ENCODE data around the gene GRIP2. TPM values are rescaled to one million over a fixed set of nuclear protein-coding genes. Genes with fewer than 3 reads are reported as not detected.

Gene GRIP2
- total and polyA plus RNA-seq, 2 donors (not counting 3 experiments of a cell fraction or from before 2014, with no cell fraction given) = not detected

GRCh38 chr3:14544282-14545250 is 4.4 kb upstream of the GRIP2 start:
- intact Hi-C loops (cut with micrococcal nuclease) = loop anchor here (5.0 kb wide), 1 partner anchor 267 kb away; no protein-coding TSS in a partner anchor
- no peak for FAIRE-seq
- CTCF ChIA-PET = interaction anchor here (1.2 to 5.9 kb wide), 4 partner anchors 10 to 341 kb away, joined by 3 to 168 read pairs (median 6); no protein-coding TSS in a partner anchor

More at GRCh38 chr3:14544282-14545250, 4.4 kb upstream of the GRIP2 start:
- dilution Hi-C loops (cut with MboI; ENCODE audit: extremely low pct_ligation_motif_present, low sequenced_read_pairs) = no loop called here
- TF ChIP-seq MAX (IDR thresholded peaks at IDR 0.05; ENCODE audit: insufficient read depth, insufficient read length) (no peak), EZH2 (IDR thresholded peaks at IDR 0.05; ENCODE audit: borderline replicate concordance, low read depth, low read length, severe bottlenecking) (no peak), JUN (IDR thresholded peaks at IDR 0.05; ENCODE audit: borderline replicate concordance, insufficient read depth, insufficient read length, low read depth) (no peak), CTCF (IDR thresholded peaks at IDR 0.05; ENCODE audit: extremely low read depth in 1 of 2, insufficient read depth in 1 of 2, low read depth in 1 of 2, low read length in 2 of 2) (no peak), GATA2 (IDR thresholded peaks at IDR 0.05; ENCODE audit: insufficient read depth, insufficient read length, low read depth, low read length) (no peak), MYC (IDR thresholded peaks at IDR 0.05; ENCODE audit: low read depth, low read length) (no peak), POLR2A (IDR thresholded peaks at IDR 0.05; ENCODE audit: low read depth, low read length) (no peak), FOS (IDR thresholded peaks at IDR 0.05; ENCODE audit: borderline replicate concordance, insufficient read depth, low read length) (no peak), POLR2AphosphoS5 (IDR thresholded peaks at IDR 0.05; ENCODE audit: insufficient read depth, low read depth, low read length) (no peak)
- H3K27me3 ChIP-seq (ENCODE audit: control insufficient read depth in 2 of 2, insufficient read depth in 2 of 2, low read length in 2 of 2) = peaks cover 0 to 3% of the 10 kb centered on the region in 2 experiments
- H4K20me1 ChIP-seq (replicated peaks; ENCODE audit: control insufficient read depth, extremely low read depth, insufficient read depth, low read length) = no peaks in the 10 kb centered on the region
- H3K36me3 ChIP-seq (ENCODE audit: control insufficient read depth in 2 of 2, extremely low read depth in 1 of 2, insufficient read depth in 2 of 2, low read length in 2 of 2) = no peaks in the 10 kb centered on the region
- POLR2A ChIA-PET = no interaction called here
- H2AFZ ChIP-seq (ENCODE audit: low read depth, low read length) = no peak overlapping the region
- H3K9me1 ChIP-seq (replicated peaks; ENCODE audit: control insufficient read depth, extremely low read depth, insufficient read depth, low read length) = no peaks in the 10 kb centered on the region
- H3K27ac ChIP-seq (ENCODE audit: insufficient read depth, low read depth, low read length) = no peak overlapping the region
- no peaks in the 10 kb centered on the region for H3K79me2 ChIP-seq (ENCODE audit: control insufficient read depth, insufficient read depth, low read length)
- H3K4me1 ChIP-seq (ENCODE audit: control insufficient read depth, extremely low read depth, insufficient read depth, low read length) = no peaks in the 10 kb centered on the region
- BruUV-seq (replicated peaks) = no TSS peak
- H3K9ac ChIP-seq (replicated peaks; ENCODE audit: extremely low read depth, insufficient read depth, low read length) = no peak overlapping the region
- H3K4me2 ChIP-seq (ENCODE audit: insufficient read depth, low read length) = no peak overlapping the region
- H3K4me3 ChIP-seq (replicated peaks in 1 of 3; ENCODE audit: insufficient read depth in 1 of 3, low read depth in 1 of 3, low read length in 3 of 3) = no peak overlapping the region
- H3K9me3 ChIP-seq (replicated peaks; ENCODE audit: control insufficient read depth, insufficient read depth, low read length) = no peaks in the 10 kb centered on the region
- no peak for DNase-seq (ENCODE audit: low read depth, low spot score)

Measured in endothelial cell of umbilical vein (primary cell).